CD14-positive monocyte (primary cell): ENCODE measurements around the gene RAB17. TPM values are rescaled to one million over a fixed set of nuclear protein-coding genes. Genes with fewer than 3 reads are reported as not detected.

Source experiments
- DNase-seq, 3 donors: peaks; one replicate each; pipeline ENCODE4 v3.0.0-alpha.2; 2011 to 2022
- H2AFZ ChIP-seq: 2 replicates; pipeline ENCODE4 v1.6.0; 2012; ENCODE audit warnings: mild to moderate bottlenecking, low read depth, low read length, inconsistent platforms; ENCODE audit not compliant: insufficient read depth, poor library complexity, severe bottlenecking
- H3K27ac ChIP-seq, 2 donors: 1 replicate in 1 of 2; 2 replicates in 1 of 2; pipeline ENCODE4 v1.5.1; 2012 to 2013; ENCODE audit warnings: low read length in 2 of 2, control low read depth in 1 of 2, inconsistent platforms in 1 of 2, low read depth in 1 of 2, mild to moderate bottlenecking in 1 of 2
- H3K27me3 ChIP-seq, 2 donors: one replicate each; pipeline versions ENCODE4 v1.6.0 to v1.6.1; 2011 to 2013; ENCODE audit warnings: low read length in 2 of 2; ENCODE audit not compliant: control insufficient read depth in 2 of 2, insufficient read depth in 2 of 2
- H3K36me3 ChIP-seq, 2 donors: replicated peaks in 1 of 2; 1 replicate in 1 of 2; 2 replicates in 1 of 2; pipeline versions ENCODE4 v1.5.1 to v1.6.1; 2012 to 2013; ENCODE audit warnings: low read length in 2 of 2, control low read depth in 1 of 2, inconsistent platforms in 1 of 2, mild to moderate bottlenecking in 1 of 2; ENCODE audit not compliant: insufficient read depth in 2 of 2, control insufficient read depth in 1 of 2
- H3K4me1 ChIP-seq, 2 donors: 1 replicate in 1 of 2; 2 replicates in 1 of 2; pipeline versions ENCODE4 v1.5.1 to v1.6.1; 2012 to 2013; ENCODE audit warnings: low read length in 2 of 2, control low read depth in 1 of 2, inconsistent platforms in 1 of 2, mild to moderate bottlenecking in 1 of 2, moderate library complexity in 1 of 2; ENCODE audit not compliant: insufficient read depth in 2 of 2, control insufficient read depth in 1 of 2
- H3K4me2 ChIP-seq: replicated peaks from 2 replicates; pipeline ENCODE3; 2012; ENCODE audit warnings: low read length, moderate library complexity, mild to moderate bottlenecking; ENCODE audit not compliant: poor library complexity, severe bottlenecking; ENCODE audit errors: extremely low read depth
- H3K4me3 ChIP-seq, 3 experiments: fragments of 200-600 bp in 1 of 3; sonication (generic) in 1 of 3; replicated peaks in 1 of 3; 1 replicate in 2 of 3; 2 replicates in 1 of 3; pipeline ENCODE4 v1.5.1; 2011 to 2013; ENCODE audit warnings: low read length in 3 of 3, mild to moderate bottlenecking in 3 of 3, control low read depth in 2 of 3, low read depth in 2 of 3, inconsistent platforms in 1 of 3, moderate library complexity in 1 of 3
- H3K79me2 ChIP-seq: 2 replicates; pipeline ENCODE4 v1.6.0; 2012; ENCODE audit warnings: mild to moderate bottlenecking, control low read depth, inconsistent platforms, low read length, moderate library complexity; ENCODE audit not compliant: insufficient read depth
- H3K9ac ChIP-seq: 2 replicates; pipeline ENCODE4 v1.6.0; 2017; ENCODE audit warnings: low read length, mild to moderate bottlenecking; ENCODE audit not compliant: insufficient read depth, poor library complexity, severe bottlenecking
- H3K9me3 ChIP-seq, 2 donors: replicated peaks in 1 of 2; 1 replicate in 1 of 2; 2 replicates in 1 of 2; pipeline versions ENCODE4 v1.5.1 to v1.6.1; 2012 to 2013; ENCODE audit warnings: low read length in 2 of 2, control low read depth in 1 of 2; ENCODE audit not compliant: control insufficient read depth in 1 of 2, insufficient read depth in 1 of 2
- H4K20me1 ChIP-seq: 2 replicates; pipeline ENCODE4 v1.6.0; 2012; ENCODE audit warnings: mild to moderate bottlenecking, low read length, control low read depth, moderate library complexity; ENCODE audit not compliant: insufficient read depth
- H3K27ac Mint-ChIP-seq, 7 donors: one replicate each; pipeline ENCODE4 v1.8.0; 2020; ENCODE audit warnings: mild to moderate bottlenecking in 7 of 7, mixed read lengths in 7 of 7, moderate library complexity in 6 of 7, inconsistent platforms in 2 of 7
- H3K27me3 Mint-ChIP-seq, 3 donors: one replicate each; pipeline ENCODE4 v1.8.0; 2021 to 2022; ENCODE audit warnings: low read depth in 3 of 3, mild to moderate bottlenecking in 3 of 3, mixed read lengths in 3 of 3, moderate library complexity in 3 of 3, inconsistent platforms in 1 of 3
- H3K36me3 Mint-ChIP-seq, 2 donors: one replicate each; pipeline ENCODE4 v1.8.0; 2020; ENCODE audit warnings: mixed read lengths in 2 of 2, inconsistent platforms in 1 of 2, mild to moderate bottlenecking in 1 of 2
- H3K4me1 Mint-ChIP-seq: one replicate; pipeline ENCODE4 v1.8.0; 2020; ENCODE audit warnings: mild to moderate bottlenecking, mixed read lengths
- H3K4me3 Mint-ChIP-seq, 2 donors: one replicate each; pipeline ENCODE4 v1.8.0; 2020; ENCODE audit warnings: mild to moderate bottlenecking in 2 of 2, mixed read lengths in 2 of 2, moderate library complexity in 1 of 2
- H3K9me3 Mint-ChIP-seq, 7 donors: one replicate each; pipeline ENCODE4 v1.8.0; 2020 to 2022; ENCODE audit warnings: mixed read lengths in 7 of 7, mild to moderate bottlenecking in 6 of 7, moderate library complexity in 6 of 7, inconsistent platforms in 2 of 7
- CTCF ChIP-seq: fragments of 200-600 bp; IDR thresholded peaks from one replicate; pipeline ENCODE4 v1.8.0; 2022; ENCODE audit warnings: antibody characterized with exemption, mild to moderate bottlenecking
- WGBS: methylation state at CpG from one replicate; pipeline ENCODE4 v1.1.5; 2013; ENCODE audit warnings: missing lambda C conversion rate; ENCODE audit not compliant: insufficient coverage; 5-methylcytosine and 5-hydroxymethylcytosine counted together
- intact Hi-C, 2 donors: fragments of 100-400 bp; cut with micrococcal nuclease; formaldehyde crosslinking; loops; one replicate each; pipeline versions ENCODE4 v1.15.0 to v1.15.1; 2023
- polyA plus RNA-seq, 3 donors: library from polyadenylated mRNA; depleted of rRNA in 1 of 3; unstranded in 2 of 3; stranded (reverse) in 1 of 3; fragments of 300-500 nt in 2 of 3; fragments of >200 nt in 1 of 3; fragmentation: Illumina TruSeq in 2 of 3; gene quantifications; 1 replicate in 2 of 3; 2 replicates in 1 of 3; pipeline ENCODE4 v1.2.3, GENCODE V29; 2012 to 2021

RAB17 gene
- polyA plus RNA-seq, 3 donors = 0.13 to 0.35 TPM; not detected in 1

DNA sequence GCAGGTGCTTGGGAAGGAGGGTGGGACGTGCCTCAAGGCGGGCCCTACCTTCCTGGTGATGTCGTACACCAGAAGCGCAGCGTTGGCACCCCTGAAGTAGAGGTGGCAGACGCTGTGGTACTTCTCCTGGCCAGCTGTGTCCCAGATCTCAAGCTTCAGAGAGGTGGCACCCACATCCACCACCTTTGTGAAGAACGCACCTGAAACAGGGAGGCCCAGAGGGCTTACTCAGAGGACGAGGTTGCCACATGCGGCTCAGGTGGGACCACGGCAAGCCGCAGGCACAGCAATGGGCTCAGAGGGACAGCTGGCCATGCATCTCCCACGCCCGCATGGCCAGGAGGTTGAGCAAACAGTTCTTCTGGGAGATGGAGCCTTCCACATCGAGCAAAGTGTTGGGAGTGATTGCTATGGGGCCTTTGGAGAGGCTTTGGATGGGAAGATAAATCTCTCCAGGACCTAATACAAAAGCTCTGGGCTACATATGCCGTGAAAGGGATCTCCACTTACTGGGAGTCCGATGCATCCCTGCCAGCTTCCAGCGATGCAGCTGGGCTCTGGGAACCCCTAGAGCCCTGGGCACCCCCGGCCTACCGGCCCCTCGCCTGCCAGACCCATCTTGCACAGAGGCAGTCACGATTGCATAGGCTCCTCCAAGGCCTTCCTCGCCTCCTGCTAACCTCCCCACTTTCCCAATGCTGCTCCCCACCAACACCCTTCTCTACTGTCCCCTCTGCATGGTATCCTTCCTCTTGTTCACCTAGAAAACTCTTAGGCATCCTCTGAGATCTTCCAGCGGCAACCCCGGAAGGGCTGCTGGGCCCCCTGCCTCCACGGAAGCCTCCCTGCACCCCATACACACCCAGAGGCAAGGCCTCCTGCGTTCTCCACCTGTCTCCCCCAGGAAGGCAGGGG lies 12.3 kb downstream of the RAB17 start:
- H3K27ac Mint-ChIP-seq = no peak overlapping the region
- no peak overlapping the region for H3K9ac ChIP-seq
- no peak overlapping the region for H3K4me2 ChIP-seq
- H3K4me3 Mint-ChIP-seq = no peak overlapping the region
- no peaks in the 10 kb centered on the region for H3K27me3 ChIP-seq
- no peaks in the 10 kb centered on the region for H3K9me3 Mint-ChIP-seq
- WGBS = 94% methylated on average over 18 of the region's 26 CpGs
- no peak for DNase-seq
- H3K27ac ChIP-seq = no peak overlapping the region
- H3K4me3 ChIP-seq = no peak overlapping the region
- no peaks in the 10 kb centered on the region for H3K4me1 Mint-ChIP-seq
- TF ChIP-seq CTCF = no peak
- H3K9me3 ChIP-seq = no peaks in the 10 kb centered on the region
- no peaks in the 10 kb centered on the region for H4K20me1 ChIP-seq
- H3K27me3 Mint-ChIP-seq = peaks cover 0 to 5% (median 3%) of the 10 kb centered on the region in 3 donors
- no peaks in the 10 kb centered on the region for H3K36me3 ChIP-seq
- intact Hi-C loops = no loop called here
- H3K79me2 ChIP-seq = no peaks in the 10 kb centered on the region
- H3K4me1 ChIP-seq = no peaks in the 10 kb centered on the region
- no peaks in the 10 kb centered on the region for H3K36me3 Mint-ChIP-seq
- H2AFZ ChIP-seq = no peak overlapping the region

GRCh38 chr2:237577458-237577857 lies 13.1 kb downstream of the RAB17 start:
- Histone ChIP-seq H4K20me1 (no peaks in the 10 kb centered on the region), H2AFZ (no peak overlapping the region), H3K9me3 (no peaks in the 10 kb centered on the region), H3K4me1 (no peaks in the 10 kb centered on the region), H3K36me3 (no peaks in the 10 kb centered on the region), H3K4me3 (no peak overlapping the region), H3K4me2 (no peak overlapping the region), H3K27ac (no peak overlapping the region), H3K9ac (no peak overlapping the region), H3K27me3 (no peaks in the 10 kb centered on the region), H3K79me2 (no peaks in the 10 kb centered on the region)
- 96% methylated on average over 8 of the region's 10 CpGs for WGBS
- peaks cover 0 to 6% (median 3%) of the 10 kb centered on the region in 3 donors for H3K27me3 Mint-ChIP-seq
- no peaks in the 10 kb centered on the region for H3K9me3 Mint-ChIP-seq
- H3K4me1 Mint-ChIP-seq = no peaks in the 10 kb centered on the region
- TF ChIP-seq CTCF = no peak
- no peaks in the 10 kb centered on the region for H3K36me3 Mint-ChIP-seq
- no peak for DNase-seq
- intact Hi-C loops = no loop called here
- no peak overlapping the region for H3K27ac Mint-ChIP-seq
- H3K4me3 Mint-ChIP-seq = no peak overlapping the region
